ENCODE results near the gene ZBTB8OS. TPM values are rescaled to one million over a fixed set of nuclear protein-coding genes. Genes with fewer than 3 reads are reported as not detected.

The ZBTB8OS gene
- total and polyA plus RNA-seq, 9 of the 15 experiments (the other 6 are each of a cell fraction or from before 2014, with no cell fraction given), result 54.8 to 230 (median 107) TPM

GRCh38 chr1:32650752-32651460, 556 bp upstream of the ZBTB8OS start, which contains the start of gene RBBP4 (continued):
- TF ChIP-seq TFAP4 (CRISPR knock-in tag; IDR thresholded peaks at IDR 0.05; ENCODE audit: borderline replicate concordance) (peak; percentile 87), IRF1 (CRISPR knock-in tag; IDR thresholded peaks at IDR 0.05; ENCODE audit: borderline replicate concordance) (no peak), PATZ1 (CRISPR knock-in tag; IDR thresholded peaks at IDR 0.05; ENCODE audit: borderline replicate concordance) (peak; percentile 86), MAX (CRISPR knock-in tag; IDR thresholded peaks at IDR 0.05) (peak; percentile 92), PKNOX1 (IDR thresholded peaks at IDR 0.05) (peak; percentile 41), ZZZ3 (IDR thresholded peaks at IDR 0.05) (peak; percentile 92), XRCC3 (IDR thresholded peaks at IDR 0.05) (no peak), ZNF277 (CRISPR knock-in tag; IDR thresholded peaks at IDR 0.05; ENCODE audit: borderline replicate concordance) (no peak), E2F5 (CRISPR knock-in tag; IDR thresholded peaks at IDR 0.05) (peak; percentile 86), ZKSCAN3 (CRISPR knock-in tag; IDR thresholded peaks at IDR 0.05) (peak; percentile 65), E2F6 (IDR thresholded peaks at IDR 0.05; ENCODE audit: borderline replicate concordance in 1 of 2, extremely low read depth in 1 of 2, insufficient read depth in 1 of 2, insufficient read length in 1 of 2, low read depth in 1 of 2, low read length in 1 of 2, poor library complexity in 1 of 2, severe bottlenecking in 1 of 2) (peak; percentile 98 to 99), ZMIZ1 (IDR thresholded peaks at IDR 0.05; ENCODE audit: low read depth in 2 of 2, low read length in 2 of 2) (0 out of 4 replicates have a peak, but pooled peaks of 1 of the 2 experiments have one; percentile 28)
